C4-2B (cell line): ENCODE data around the gene ATM.
"Not testable (repeated sequence)": the region's sequence is repeated elsewhere in the genome, so short reads cannot be mapped to it uniquely, and the experiment has no call there.

Experiments used
- H3K27ac ChIP-seq: fragments of 450-650 bp; 2 replicates; pipeline ENCODE4 v1.5.1; 2017
- CTCF ChIP-seq: fragments of 450-650 bp; conservative IDR thresholded peaks from 2 replicates; pipeline ENCODE4 v1.5.1; 2017; ENCODE audit warnings: mild to moderate bottlenecking
- ZFX ChIP-seq: fragments of 450-650 bp; IDR thresholded peaks from 2 replicates; pipeline ENCODE4 v1.6.1; 2017

ATM gene

DNA sequence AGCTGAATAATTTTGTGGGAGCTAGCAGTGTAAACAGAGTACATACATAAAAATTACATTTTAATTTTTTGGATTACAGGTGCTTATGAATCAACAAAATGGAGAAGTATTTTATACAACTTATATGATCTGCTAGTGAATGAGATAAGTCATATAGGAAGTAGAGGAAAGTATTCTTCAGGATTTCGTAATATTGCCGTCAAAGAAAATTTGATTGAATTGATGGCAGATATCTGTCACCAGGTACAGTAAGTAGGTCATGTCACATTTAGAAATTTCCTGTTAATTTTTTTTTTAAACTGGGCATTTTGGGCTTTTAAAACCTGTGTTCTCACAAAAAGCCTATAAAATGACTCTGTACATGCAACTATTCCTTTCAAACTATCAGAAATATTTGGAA lies 24.0 kb downstream of the ATM start:
- no peak overlapping the region for H3K27ac ChIP-seq
- no peak for TF ChIP-seq ZFX
- no peak for TF ChIP-seq CTCF

DNA sequence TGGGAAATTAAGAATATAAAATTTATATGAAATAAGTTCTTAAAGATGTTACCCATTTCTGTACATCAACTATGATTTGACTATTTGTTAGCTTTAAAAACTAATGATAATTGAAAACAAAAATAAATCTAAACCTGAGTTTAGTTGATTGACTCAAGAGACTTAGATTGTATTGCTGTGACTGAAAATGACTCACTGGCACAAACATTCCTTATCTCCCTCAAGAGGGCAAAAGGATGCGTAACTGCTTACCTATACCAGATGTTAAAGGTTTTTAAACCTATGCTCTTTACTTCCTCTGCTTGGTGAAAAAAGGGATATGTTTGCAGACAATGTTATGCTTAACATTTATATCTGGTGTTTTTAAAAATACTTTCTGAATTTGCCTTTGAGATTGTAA lies 30.3 kb downstream of the ATM start:
- TF ChIP-seq CTCF: no peak
- TF ChIP-seq ZFX: no peak
- no peak overlapping the region for H3K27ac ChIP-seq

DNA sequence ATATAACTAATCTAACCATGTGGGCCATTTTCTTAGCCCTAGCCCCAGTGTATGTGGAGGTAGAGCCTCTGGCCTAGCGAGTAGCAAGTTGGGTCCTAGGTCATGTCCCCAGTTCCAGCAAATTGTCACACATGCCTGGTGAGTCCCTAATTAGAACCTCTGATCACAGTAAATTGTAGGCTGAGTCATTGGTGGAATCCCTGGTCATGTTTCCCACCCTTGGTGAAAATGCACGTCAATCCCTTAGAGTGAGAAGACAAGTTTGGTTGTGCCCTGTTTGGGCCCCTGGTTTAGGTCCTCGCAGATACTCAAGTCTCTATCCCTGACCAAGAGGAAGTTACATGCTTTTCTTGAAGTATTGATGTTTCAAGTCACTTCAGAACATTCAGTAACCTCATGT lies 46.7 kb downstream of the ATM start:
- TF ChIP-seq ZFX (no peak), CTCF (no peak)
- H3K27ac ChIP-seq: no peak overlapping the region

- not testable (repeated sequence) for H3K27ac ChIP-seq
Measured at GRCh38 chr11:108276985-108277616, 54.2 kb downstream of the ATM start.

- TF ChIP-seq CTCF: no peak
- no peak for TF ChIP-seq ZFX
- no peak overlapping the region for H3K27ac ChIP-seq
Measured at GRCh38 chr11:108278546-108278945, 55.7 kb downstream of the ATM start.

DNA sequence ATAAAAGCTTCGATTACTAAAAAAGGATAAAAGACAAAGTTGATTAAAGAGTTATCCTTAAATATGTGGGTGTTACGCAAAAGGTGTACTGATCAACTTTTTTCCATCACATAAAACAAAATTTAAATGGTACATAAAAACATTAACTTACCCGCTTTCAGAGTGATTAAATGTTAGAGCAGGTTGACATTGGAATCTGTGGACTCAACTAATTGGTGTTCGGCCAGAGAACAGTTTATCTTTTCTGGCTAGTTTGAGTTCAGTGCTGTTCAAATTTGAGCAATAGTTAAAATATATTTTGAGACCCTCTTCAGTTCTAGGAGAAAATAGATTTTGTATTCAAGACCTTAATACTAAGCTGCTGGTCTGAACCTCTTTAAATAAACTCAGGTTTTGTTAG lies 56.1 kb downstream of the ATM start:
- H3K27ac ChIP-seq: no peak overlapping the region
- TF ChIP-seq CTCF: no peak
- no peak for TF ChIP-seq ZFX

DNA sequence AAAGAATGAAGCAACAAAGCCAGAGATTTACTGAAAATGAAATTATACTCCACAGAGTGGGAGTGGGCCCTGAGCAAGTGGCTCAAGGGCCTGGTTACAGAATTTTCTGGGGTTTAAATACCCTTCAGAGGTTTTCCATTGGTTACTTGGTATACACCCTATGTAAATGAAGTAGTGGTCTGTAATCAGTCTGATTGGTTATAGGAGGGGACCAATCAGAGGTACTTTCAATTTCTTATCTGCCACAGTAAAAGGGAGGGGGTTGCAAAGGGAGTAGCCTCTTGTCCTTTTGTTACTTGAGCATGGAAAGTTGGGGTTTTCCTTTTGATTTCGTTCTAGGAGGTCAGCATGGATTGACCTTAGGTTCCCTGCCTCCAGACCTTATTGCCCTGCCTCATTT lies 63.5 kb downstream of the ATM start:
- TF ChIP-seq ZFX (no peak), CTCF (no peak)
- no peak overlapping the region for H3K27ac ChIP-seq

GRCh38 chr11:108286956-108287355 lies 64.1 kb downstream of the ATM start:
- TF ChIP-seq CTCF: no peak
- no peak for TF ChIP-seq ZFX
- H3K27ac ChIP-seq: no peak overlapping the region

DNA sequence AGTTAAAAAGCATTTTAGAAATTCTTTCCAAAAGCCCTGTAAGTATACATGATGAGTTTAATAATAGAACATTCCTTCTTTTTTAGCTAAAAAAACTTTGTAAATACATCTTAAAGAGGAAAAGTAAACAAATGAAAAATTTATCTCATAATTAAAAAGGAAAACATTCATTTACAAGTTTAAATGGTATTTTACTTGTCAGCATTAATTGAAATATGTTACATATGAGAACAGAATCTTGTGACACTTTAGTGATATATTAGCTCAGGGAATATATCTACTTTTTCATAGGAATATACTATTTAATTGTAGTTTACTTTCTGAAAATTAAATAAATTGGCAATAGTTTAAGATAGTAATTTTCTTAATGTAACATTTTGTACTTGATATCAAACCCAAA lies 66.2 kb downstream of the ATM start:
- H3K27ac ChIP-seq: not testable (repeated sequence)
